NK-92 (cell line): ENCODE data around the gene KRT86.
"Not testable (repeated sequence)": the region's sequence is repeated elsewhere in the genome, so short reads cannot be mapped to it uniquely, and the experiment has no call there.

ENCODE experiments used
- DNase-seq: peaks from one replicate; lab custom pipeline; 2025; ENCODE audit not compliant: unreplicated experiment; lab: John Stamatoyannopoulos, UW

Gene KRT86

DNA sequence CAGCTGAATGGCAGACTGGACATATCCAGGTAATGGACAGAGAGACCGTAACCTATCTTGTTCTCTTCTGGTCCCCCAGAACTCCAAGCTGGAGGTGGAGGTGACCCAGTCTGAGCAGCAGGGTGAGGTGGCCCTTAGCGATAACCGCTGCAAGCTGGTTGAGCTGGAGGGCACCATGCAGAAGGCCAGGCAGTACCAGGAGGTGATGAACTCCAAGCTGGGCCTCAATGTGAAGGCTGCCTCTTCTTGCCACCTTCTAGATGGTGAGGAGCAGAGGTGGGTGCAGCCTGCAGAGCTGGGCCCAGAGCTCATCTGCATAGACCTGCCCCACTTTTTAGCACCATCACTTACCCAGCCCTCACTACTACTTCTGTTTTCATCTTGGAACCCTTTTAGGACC, 7.2 kb upstream of the KRT86 start:
- DNase-seq, result no peak

GRCh38 chr12:52267699-52268098, 6.7 kb upstream of the KRT86 start:
- DNase-seq, result no peak

DNA sequence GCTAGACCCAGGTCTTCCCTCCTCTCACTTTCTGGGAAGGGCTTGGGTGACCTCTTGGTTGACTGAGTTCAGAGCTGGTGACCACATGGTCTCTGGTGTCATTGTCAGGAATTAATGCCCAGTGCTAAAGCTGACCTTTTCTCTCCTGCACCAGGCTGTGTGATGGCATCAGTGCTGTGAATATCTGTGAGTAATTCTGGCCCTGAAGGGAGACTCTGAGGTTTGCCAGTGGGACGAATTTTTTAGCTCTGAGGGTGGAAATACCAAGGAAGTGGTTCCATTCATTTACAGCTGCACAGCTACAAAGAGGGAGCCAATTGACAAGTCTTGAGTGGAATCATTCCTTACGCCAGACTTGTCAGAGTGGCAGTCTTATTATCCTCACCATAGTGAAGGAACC, 6.2 kb upstream of the KRT86 start:
- no peak for DNase-seq

GRCh38 chr12:52270541-52271070, 3.8 kb upstream of the KRT86 start:
- no peak for DNase-seq

DNA sequence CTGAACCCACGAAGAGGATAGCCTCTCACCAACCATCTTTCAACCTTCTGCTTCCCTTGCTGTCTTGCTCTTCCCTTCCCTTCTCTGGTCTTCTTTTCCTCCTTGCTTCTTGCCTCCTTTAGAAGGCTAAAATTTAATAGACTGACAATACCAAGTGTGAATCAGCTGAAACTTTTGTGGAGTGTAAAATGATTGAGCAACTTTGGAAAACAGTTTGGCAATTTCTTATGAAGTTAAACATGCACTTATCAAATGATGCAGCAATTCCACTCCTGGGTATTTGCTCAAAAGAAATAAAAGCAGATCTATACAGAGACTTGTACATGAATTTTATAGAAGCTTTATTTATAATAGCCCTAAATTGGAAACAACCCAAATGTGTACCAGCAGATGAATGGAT, 3.3 kb upstream of the KRT86 start:
- DNase-seq, result no peak

DNA sequence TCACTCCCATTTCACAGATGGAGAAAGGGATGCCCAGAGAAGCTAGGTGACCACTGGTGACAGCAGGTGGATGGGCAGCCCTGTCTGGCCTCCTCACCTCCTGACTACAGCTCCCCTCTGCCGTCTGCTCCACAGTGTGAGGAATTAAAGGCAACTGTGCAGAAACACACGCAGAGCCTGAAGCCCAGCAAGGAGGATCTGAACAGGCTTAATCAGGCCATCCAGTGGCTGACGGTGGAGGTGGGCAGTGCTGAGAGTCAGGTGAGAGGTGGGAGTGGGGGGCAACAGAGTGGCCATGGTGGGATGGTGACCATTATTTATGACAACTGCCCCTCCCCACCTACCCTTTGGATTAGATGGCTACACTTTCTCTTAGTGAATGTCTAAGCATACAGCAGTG, 1.2 kb downstream of the KRT86 start:
- DNase-seq, result no peak

DNA sequence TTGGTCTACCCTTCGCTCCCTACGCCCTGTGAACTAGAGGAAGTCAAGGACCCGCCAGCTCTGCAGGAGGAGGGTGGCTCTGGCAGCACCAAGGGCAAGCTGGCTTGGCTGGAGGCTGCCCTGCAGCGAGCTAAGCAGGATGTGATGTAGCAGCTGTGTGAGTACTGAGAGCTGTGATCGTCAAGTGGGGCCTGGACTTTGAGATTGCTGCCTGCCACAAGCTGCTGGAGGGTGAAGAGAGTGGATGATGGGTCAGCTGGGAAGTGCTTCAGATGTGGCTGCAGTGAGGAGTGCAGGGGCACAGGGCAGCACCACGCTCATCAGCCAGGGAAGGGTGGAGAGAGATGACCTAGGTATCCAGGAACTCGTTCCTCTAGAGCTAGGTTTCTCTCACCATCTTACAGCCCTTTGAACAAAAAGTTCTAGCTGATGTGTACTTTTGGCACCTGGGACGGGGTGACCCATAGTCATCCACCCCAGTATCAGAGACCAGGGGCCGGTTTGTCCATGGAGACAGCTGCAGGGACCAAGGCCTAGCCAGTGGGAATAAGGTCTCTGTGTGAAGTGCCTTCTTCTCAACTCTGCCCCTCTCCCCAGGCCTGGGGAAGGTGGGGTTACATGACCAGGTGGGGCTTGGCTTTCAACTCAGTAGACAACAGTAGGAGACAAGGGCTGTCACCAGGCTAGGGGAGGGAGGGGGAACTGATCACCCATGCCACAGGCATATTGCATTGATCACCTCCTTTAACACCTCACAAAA, 3.2 kb downstream of the KRT86 start:
- no peak for DNase-seq

GRCh38 chr12:52278575-52279421, 4.4 kb downstream of the KRT86 start:
- DNase-seq, result no peak

DNA sequence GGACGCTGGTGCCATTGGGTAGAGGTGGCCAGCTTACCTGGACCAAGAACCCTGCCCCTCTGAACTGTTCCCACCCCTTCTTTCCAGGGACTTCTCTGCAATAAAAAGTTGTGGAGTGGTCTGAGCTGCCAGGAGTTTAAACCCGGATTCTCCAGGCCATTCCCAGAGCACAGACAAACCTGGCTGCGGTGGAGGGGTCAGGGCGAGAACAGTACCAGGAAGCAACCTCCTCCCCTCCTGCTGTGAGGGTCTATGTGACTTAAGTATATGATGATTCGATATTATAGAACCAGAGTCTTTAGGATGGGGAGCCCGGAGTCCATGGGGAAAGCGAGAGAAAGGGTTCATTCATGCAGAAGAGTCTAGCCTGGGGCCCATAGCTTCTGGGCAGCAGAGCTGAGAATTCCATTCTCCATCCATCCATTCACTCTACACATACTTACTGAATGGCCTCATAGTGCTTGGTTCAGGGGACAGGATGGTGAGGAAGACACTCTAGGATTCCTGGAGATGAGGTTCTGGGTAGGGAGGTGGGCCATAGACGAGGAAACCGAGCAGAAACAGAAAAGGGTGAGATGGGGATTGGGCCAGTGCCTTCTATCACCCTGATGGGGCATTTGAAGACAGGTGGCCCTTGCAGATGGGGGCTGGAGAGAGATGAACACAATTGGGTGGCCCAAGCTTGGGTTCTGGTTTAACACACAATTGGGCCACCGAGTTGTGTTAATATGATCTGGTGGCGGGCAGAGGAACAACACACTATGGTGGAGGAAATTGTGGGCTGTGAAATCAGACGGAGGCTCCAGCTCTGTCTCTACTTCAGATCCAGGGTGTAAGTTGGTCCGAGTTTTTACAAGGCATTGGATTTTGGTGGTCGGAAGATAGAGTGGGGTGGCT, 5.2 kb downstream of the KRT86 start:
- no peak for DNase-seq

DNA sequence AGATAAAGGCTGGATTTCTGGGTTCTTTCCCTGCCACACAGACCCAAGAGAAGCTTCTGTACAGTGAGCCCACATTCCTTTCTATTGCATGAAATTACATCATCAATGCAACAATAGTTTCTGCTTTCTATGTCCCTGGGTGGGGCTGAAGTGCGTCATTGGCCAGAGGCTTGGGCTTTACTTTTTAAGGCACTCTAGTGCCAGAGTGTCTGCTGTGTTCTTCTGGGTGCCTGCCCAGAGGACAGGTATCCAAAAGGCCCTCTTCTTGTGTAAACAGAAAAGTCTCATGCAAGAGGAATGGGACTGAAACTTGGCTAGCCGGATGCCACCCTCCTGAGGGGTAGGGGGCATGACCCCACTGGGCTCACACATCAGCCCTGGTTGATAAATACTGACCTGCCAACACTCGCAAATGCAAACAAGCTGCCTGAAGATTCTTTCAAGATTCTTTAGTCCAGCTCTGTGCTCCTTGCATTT, 5.9 kb downstream of the KRT86 start:
- DNase-seq, result no peak

- no peak for DNase-seq
Observed at GRCh38 chr12:52280796-52281560, 6.5 kb downstream of the KRT86 start.

DNA sequence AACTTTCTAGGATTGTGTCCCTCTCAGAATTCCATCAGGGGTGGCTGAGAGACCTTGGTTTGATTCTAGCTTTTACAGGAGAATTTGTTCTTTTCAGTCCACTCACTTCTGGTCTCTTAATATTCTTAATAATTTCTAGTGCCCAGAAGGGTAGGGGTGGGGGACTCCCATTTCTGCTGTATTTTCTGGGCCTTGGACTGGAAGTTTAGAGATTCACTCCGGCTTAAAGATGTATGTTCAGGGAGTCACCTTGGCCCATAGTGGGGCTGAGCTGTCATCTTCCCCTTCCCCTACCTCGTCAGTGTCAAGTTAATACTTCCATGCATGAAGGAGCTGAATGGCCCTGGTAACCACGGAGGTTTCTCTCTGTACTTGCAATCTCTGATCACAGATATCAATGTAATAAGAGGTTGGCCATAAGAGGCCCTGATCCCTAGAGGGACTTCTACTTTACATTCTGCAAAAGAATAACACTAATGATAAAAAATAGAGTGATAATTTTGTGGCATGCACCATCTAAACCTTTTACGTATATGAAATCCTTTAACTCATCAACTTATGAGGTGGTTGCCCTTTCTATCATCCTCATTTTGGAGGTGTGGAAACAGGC, 10.2 kb downstream of the KRT86 start:
- no peak for DNase-seq

DNA sequence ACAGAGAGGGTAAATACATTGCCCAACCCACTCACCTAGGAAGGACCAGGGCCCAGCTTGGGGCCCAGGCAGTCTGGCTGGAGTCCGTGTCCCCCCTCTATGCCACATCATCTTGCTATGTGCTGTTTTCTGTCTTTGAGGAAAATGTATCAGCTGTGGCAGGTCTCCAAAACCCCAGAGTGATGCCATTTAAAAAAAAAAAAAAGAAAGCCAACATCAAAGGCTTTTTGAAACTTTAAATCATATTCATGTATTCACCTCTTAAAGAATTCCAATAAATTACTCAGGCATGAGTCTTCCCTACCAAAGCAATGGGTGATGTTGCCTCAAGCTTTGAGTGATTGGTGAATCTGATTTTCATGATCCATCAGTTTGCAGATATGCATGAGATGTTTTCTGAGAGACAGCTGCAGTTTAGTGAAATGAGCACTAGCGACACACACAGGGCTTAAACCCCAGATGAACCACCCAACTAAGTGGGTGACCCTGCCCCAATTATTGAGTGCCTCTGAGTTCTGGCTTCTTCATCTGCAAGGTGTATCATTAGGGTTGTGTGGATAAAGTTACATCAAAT, 10.8 kb downstream of the KRT86 start:
- DNase-seq, result no peak

DNA sequence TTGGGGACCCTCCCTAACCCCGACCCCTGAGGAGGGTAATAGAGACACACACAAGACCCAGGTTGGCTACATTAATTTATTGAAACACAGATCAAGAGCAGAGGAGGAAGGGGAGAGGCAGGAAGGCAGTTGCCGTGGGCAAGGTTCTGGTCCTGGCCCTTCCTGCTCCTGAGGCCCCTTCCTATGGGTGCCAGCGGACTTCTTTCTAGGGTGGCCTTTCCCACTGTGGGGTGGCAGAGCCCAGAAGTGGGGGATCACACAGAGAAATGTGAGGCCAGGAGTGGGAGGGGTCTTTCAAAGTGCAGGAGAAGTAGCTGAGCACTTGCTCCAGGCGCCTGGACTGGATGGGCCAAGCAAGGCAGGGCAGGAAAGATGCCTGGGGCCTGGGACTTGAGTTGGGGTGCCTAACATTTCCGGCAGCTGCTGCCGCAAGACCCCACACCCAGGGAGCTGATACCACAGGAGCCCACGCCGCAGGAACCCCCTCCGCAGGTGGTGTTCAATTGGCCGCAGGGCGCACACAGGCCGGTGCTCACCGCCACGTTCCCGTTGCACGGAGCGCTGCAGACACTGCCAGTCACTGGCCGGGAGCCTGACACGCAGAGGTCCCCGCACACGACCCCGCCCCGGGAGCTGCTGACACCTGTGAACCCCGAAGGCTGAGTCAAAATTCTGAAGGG, 11.5 kb downstream of the KRT86 start:
- no peak for DNase-seq

- not testable (repeated sequence) for DNase-seq
Observed at GRCh38 chr12:52286857-52287785, 12.7 kb downstream of the KRT86 start.

GRCh38 chr12:52287816-52288805, 13.7 kb downstream of the KRT86 start:
- not testable (repeated sequence) for DNase-seq
